Stimulated activated CD4-positive, alpha-beta T cell treated with anti-CD3 and anti-CD28 coated beads, Interleukin-1b, Interleukin-23, amount 100 ng/mL, for 48 hours (primary cell): ENCODE measurements around the gene MCOLN2.
"Not testable (repeated sequence)": the region's sequence is repeated elsewhere in the genome, so short reads cannot be mapped to it uniquely, and the experiment has no call there.

ENCODE experiments used
- DNase-seq: peaks from one replicate; pipeline ENCODE4 v3.0.0-alpha.2; 2020

MCOLN2 gene

GRCh38 chr1:84996846-84997666, at the start of gene MCOLN2:
MCOLN2 (minus strand) TSS chr1:84997113; CDS start chr1:84996872, 241 bp downstream.
- DNase-seq: peak; percentile 43

GRCh38 chr1:85042413-85042812, 45.5 kb upstream of the MCOLN2 start:
- no peak for DNase-seq

GRCh38 chr1:85041793-85042192, 44.9 kb upstream of the MCOLN2 start:
- DNase-seq: no peak

GRCh38 chr1:85033221-85033620, 36.3 kb upstream of the MCOLN2 start:
- DNase-seq: no peak

GRCh38 chr1:85030536-85030935, 33.6 kb upstream of the MCOLN2 start:
- DNase-seq: no peak

- no peak for DNase-seq
Observed at GRCh38 chr1:85028151-85028550, 31.2 kb upstream of the MCOLN2 start.

GRCh38 chr1:85027242-85027983, 30.5 kb upstream of the MCOLN2 start:
- DNase-seq: no peak

- no peak for DNase-seq
Observed at GRCh38 chr1:85025940-85026339, 29.0 kb upstream of the MCOLN2 start.

- no peak for DNase-seq
Observed at GRCh38 chr1:85024736-85025135, 27.8 kb upstream of the MCOLN2 start.

GRCh38 chr1:85022700-85023099, 25.8 kb upstream of the MCOLN2 start:
- no peak for DNase-seq

- no peak for DNase-seq
Observed at GRCh38 chr1:85019994-85020393, 23.1 kb upstream of the MCOLN2 start.

GRCh38 chr1:85015826-85016225, 18.9 kb upstream of the MCOLN2 start:
- DNase-seq: no peak

- not testable (repeated sequence) for DNase-seq
Observed at GRCh38 chr1:85005641-85006040, 8.7 kb upstream of the MCOLN2 start.

GRCh38 chr1:85001742-85002141, 4.8 kb upstream of the MCOLN2 start:
- DNase-seq: no peak

- DNase-seq: peak; percentile 65
Observed at GRCh38 chr1:84998642-84999280, 1.8 kb upstream of the MCOLN2 start.

- no peak for DNase-seq
Observed at GRCh38 chr1:84997667-84998600, 1.0 kb upstream of the MCOLN2 start.

- peak; percentile 25 for DNase-seq
Observed at GRCh38 chr1:84995484-84996334, 1.2 kb downstream of the MCOLN2 start.

GRCh38 chr1:84991097-84991920, 5.6 kb downstream of the MCOLN2 start:
- DNase-seq: no peak

GRCh38 chr1:84988588-84988987, 8.3 kb downstream of the MCOLN2 start:
- no peak for DNase-seq

GRCh38 chr1:84986561-84986960, 10.4 kb downstream of the MCOLN2 start:
- DNase-seq: not testable (repeated sequence)

- no peak for DNase-seq
Observed at GRCh38 chr1:84985365-84985764, 11.5 kb downstream of the MCOLN2 start.
